Measurements from ENCODE around the gene JAG2.

JAG2 gene

DNA sequence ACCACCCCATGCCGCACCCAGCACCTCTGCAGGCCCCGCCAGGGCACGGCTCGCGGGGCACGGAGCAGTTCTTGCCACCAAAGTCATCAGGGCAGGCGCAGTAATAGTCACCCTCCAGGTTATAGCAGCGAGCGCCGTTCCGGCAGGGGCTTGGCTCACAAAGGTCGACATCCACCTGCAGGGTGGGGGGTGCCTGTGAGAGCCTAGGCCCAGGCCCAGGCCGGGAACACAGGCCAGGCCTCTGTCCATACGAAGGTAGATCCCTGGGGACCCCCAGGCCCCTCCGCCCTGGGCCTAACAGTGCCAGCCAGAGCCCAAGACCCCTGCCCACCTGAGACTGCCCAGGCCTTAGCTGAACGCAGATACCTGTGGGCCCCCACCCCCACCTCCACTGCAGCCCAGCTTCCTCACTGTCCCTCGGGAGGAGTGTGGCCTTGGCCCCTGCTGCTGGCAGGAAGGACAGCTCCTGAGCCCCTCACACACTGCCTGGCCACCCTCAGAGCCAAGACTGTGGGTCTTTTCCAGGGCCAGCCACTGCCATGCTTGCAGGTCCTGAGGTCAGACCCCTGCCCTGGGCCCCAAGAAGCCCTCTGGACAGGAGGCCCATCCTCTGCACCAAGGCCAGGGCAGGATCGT lies 19.3 kb downstream of the JAG2 start:
- DNase-seq = no peak

DNA sequence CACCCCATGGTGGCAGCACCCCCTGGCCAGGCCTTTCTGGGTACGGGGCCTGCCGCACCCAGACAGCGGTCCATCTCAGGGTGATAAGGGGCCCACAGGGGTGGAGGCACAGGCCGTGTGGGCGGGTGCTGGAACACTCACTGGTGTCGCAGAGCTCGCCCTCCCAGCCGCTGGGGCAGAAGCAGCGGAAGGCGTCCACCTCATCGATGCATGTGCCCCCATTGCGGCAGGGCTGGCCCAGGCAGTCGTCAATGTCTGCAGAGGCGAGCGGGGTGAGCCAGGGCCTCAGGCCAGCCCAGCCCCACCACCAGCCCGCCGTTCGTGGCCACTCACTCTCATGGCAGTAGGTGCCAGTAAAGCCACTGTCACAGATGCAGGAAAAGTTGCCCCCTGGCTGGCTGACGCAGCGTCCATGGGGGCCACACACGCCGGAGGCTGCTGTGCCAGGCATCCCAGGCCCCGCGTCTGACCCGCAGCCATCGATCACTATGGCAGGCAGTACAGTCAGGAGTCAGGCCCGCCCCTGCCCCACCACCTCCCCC lies 19.9 kb downstream of the JAG2 start:
- DNase-seq = no peak

DNA sequence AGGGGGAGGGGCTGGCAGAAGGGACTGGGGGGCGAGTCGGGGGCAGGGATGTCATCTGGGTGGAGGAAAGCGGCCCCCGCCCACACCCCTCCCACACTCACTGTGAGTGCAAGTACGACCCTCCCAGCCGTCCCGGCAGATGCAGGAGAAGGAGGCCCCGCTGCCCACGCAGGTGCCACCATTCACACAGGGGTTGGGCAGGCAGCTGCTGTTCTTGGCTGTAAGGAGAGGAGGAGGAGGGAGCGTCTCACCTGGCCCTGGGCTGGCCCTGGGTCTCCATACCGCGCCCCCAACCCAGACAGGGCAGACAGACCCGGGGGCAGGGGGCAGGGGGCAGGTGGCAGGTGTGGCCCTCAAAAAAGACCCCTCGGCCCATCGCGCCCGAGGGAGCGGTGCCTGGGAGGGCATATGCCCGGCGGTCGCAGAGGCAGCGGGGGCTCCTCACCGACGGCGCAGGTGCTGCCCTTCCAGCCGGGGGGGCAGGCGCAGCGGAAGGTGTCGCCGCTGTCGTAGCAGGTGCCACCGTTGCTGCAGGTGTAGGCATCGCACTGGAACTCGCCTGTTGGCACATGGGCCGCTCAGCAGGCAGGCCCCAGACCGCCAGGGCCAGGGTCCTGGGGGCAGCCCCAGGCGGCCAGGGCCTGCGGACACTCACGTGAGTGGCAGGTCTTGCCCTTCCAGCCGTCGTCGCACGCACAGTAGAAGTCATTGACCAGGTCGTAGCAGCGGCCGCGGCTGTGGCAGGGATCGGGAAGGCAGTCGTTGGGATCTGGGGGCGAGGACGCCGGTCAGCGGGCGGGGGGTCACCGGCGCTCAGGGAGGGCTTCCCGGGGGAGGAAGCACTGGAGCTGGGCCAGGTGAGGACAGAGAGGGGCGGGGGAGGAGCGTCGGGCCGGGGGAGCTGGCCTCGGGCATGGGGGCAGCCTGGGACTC lies 20.6 kb downstream of the JAG2 start:
- DNase-seq = no peak

DNA sequence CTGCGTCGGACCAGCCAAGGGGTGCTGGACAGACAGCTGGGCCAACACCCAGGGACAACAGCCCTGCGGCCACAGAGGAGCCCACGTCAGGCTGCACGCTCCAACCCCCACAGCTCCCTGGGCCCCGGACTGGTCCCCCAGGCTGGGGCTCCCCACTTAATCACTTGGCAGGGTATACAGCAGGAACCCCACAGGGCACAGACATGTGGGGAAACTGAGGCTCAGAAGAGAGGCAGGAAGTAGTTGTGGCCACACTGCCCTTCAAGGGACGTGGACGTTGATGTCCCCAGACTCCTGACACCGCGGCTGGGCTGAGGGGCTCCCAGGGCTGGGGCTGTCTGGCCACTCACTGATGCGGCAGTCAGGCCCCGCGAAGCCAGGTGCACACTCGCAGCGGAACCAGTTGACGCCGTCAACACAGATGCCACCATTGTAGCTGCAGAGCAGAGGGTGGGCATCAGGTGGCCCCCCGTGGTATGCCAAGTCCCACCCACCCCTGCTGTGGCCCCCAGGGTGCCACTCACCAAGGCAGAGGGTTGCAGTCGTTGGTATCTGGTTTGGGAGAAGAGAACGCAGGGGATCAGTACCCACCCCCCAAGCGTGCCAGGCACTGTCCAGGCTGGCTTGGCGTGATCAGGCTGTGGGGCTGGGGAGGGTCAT lies 21.5 kb downstream of the JAG2 start:
- DNase-seq = no peak

DNA sequence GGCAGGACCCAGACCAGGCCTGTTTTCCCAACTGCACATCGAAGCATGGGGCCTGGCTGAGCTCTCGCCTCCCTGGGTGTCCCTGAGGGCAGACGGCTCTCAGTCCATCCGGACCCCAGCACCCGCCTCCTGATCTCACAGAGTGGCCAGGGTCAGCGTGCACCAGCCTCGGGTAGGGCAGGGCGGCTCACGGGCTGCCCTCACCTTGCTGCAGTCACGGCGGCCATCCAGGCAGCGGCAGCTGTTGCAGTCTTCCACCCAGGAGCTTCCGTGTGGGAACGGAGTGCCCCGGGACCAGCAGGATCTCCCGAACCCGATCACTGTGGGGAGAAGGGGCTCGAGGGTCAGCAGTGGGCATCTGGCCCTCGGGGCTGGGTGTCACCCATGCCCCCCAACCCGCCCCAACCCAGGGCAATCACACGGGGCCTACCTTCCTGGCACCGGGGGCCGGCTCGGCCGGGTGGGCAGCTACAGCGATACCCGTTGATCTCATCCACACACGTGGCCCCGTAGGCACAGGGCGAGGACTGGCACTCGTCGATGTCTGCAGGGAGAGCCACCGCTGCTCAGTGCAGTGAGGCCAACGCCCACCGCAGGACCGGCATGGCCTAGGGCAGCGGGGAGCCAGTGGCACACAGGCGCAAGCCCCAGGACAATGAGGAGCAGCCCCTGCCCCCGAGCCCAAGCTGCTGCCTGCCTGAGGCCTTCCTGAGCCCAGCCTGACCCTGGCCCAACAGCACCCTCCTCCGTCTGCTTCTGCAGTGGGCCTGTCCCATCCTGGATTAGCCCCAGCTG lies 22.2 kb downstream of the JAG2 start:
- DNase-seq = no peak

DNA sequence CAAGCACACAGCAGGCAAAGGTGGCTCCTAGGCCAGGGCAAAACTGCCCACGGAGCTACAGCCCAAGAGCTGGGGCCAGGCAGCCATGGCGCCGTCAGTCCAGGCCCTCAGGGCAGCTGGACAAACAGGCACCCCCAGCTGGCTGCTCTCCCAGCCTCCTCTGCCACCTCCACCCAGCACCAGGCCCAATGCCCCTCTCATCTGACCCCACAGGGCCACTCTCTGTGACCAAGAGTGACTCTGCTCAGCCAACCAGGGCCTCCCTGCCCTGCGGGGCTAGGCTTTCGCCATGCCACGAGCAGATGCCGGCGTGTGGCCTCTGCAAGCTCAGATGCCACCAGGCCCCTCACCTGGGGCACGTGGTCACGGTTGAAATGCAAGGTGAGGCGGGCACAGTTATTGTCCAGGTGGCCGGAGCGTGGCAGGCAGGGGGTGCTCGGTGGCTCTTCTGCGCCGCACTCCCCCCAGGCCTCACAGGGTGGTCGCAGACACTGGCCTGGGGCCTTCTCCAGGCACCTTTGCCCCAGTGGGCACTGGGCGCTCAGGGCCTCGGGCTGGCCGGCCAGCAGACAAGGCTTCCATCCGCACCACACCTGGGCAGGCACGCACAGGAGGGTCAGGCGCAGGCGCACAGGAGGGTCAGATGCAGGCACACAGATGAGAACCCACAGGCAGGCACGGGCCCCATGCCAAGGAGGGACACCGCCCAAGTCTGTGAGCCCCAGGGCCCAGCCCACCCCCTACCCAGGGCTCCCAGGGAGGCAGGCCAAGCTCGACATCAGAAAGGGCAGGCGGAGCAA lies 23.0 kb downstream of the JAG2 start:
- DNase-seq = no peak

DNA sequence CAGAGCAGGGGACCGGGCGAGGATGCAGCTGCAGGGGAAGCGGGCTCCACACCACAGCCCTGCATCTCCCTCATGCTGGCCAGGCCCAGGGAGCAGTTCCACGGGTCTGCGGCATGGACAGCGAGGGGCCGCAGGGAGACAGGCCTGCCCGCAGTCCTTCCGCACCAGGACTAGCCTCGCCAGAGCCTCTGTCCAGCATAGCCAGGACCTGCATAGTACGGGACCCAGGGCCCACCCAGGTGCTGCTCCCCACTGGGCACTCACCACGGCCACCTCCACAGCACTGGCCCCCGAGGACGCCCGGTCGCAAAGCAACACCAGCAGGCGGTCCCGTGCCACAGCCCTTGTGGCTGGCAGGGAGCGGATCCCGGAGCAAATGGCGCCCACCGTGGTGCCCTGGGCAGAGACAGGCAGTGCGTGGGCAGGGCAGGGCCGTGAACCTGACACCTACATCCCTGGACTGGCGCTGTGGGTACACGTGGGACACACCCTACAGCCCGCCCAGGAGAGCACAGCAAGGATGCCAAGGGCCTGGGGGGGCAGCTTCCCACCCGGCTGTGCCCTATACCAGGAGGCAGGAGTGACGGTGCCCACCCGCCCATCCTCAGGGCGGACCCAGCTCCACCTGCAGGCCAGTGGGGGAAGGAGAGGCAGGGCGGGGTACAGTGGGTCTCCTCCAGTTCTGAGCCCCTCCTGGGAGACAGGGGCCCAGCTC lies 23.8 kb downstream of the JAG2 start:
- DNase-seq = no peak

DNA sequence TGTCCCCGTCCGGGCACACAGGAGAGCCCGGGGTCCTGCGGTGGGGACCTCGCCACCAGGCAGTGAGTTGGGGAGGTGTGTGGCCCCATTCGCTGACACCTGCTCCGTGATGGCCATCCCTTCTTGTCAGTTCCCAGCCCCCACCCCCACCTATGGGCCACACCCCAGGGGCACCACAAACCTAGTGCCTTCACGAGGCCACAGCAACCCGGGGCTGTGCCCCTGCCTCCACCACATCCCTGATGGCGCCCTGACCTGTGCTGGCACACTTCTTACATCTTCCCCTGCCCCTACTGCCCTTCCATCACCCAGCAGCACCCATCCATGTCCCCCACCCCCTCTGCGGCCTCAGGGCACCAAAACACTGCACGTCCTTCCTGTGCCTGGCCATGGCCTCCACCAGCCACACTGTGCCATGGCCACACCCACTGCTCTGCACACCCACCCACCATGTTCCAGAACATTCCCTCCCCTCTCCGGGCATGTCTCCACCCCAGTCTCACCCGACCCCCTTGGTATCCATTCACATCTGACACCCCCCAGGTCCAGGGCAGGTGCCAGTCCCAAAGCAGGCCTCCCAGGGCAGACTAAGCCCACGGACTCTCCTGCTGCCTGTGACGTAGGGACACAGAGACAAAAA lies 24.4 kb downstream of the JAG2 start:
- DNase-seq = no peak

DNA sequence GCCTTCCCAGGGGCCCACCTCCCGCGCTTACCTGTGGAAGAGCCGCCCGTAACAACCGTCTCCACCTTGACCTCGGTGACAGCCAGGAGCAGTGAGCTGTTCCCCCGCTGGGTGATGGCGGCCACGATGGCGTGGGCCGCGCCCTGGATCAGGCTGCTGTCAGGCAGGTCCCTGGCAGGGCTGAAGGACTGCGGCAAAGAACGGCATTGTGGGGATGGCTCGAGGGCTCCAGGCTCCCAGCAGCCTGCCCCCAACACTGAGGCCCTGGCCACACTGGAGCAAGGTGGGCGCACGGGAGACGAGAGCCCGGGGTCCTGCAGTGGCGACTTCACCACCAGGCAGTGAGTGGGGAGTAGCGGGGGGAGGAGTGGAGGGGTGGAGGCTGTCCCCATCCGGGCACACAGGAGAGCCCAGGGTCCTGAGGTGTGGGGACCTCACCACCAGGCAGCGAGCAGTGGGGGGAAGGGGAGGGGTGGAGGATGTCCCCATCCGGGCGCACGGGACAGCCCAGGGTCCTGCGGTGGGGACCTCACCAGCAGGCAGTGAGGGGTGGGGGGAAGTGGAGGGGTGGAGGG lies 25.0 kb downstream of the JAG2 start:
- DNase-seq = no peak

DNA sequence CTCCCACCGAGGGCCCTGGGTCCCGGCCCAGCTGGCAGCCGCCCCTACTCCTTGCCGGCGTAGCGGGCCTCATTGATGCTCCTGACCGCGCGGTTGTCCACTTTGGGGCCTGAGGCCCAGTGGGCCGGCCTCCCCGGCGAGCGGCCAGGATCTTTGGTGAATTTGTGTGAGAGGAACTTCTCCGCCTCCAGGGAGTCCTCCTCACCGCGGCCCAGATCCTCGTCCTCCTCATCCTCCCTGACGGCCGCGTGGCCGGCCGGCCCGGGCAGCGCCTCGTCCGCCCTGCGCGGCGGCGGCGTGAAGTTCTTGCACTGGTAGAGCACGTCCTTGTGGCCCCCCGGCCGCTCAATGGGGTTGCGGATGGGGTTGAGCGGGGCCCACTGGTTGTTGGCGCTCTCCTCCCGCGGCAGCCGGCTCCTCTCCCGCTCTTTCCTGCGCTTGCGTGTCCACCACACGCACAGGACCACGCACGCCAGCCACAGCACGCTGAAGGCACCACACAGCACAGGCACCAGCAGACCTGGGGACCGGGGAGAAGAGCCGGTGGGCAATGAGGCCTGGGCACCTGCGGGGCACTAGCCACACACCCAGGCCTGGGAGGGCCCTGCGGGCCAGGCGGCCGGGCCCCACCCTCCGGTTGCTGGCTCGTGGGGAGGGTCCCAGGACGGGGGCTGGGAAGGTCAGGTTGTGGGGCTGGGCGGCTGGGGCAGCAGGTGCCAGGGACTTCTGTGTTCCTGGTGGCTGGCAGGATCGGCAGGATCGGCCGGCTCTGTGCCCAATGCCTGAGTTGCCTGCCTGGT lies 25.7 kb downstream of the JAG2 start:
- DNase-seq = no peak

DNA sequence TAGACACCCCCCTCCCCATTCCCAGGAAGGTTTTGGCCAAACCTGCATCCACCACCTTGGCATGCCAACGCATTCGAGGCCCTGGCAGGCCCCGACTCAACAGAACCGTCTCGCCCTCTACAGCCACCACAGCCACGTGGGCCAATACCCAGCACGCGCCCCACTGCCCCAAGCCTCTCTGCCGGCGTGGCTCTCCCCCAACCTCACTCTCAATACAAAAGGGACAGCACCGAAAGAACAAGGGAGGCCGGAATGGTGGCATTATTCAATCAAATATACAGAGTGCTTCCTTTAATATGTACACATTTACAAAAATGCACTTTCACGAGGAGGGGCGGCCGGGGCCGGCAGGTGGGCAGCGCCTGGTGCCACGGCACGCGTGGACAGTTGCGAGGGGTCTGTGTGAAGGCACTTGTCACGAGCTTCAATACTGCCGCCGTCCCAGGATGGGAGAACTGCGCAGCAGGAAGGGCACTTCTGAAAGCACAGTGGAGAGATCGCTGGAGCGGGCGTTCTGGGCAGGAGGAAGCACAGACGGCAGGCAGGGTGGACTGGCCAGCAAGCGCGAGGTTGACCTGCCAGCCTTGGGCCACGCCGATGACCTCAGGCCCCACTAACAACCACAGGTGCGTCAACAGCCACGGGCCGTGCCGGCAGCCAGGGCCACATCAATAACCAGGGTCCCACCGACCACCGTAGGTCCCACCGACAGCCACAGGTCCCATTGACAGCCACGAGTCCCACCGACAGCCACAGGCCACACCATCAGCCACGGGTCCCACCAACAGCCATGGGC lies 26.9 kb downstream of the JAG2 start:
- no peak for DNase-seq

DNA sequence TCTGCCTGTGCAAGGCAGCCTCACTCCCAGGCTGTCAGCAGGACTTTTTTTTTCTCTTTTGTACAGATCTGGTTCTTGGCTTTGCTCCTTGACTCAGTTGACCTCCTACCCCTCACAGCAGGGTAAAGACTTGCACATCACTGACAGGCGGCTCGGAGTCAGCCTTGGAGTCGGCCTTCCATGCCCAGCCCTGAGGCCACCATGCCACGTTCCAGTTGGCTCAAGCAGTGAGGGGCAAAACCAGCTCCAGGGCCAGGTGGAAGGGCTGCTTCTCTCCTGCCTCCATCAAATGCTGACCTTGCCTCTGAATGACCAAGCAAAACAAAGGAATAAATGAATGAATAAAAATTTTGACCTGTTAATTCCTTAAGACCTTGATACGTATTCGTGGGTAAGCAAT lies 27.6 kb downstream of the JAG2 start:
- no peak for DNase-seq

DNA sequence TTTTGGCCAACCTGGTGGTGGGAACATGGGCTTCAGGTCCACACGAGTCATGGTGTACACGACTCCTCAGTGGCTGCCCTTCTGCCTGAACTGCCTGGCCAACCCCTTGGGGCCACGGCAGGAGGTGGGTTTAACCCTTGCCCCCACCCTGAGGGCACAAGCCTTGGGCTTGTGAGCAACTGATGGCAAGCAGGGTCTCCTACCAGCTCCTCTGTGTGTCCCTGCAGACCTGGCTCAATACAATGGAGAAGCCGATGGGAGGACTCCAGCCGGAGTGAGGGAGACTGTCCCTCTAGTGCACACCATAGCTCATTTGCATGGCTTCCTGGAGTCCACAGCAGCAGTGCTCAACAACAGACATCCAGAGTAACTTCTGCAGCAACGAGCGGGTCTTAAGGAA lies 28.0 kb downstream of the JAG2 start:
- no peak for DNase-seq

DNA sequence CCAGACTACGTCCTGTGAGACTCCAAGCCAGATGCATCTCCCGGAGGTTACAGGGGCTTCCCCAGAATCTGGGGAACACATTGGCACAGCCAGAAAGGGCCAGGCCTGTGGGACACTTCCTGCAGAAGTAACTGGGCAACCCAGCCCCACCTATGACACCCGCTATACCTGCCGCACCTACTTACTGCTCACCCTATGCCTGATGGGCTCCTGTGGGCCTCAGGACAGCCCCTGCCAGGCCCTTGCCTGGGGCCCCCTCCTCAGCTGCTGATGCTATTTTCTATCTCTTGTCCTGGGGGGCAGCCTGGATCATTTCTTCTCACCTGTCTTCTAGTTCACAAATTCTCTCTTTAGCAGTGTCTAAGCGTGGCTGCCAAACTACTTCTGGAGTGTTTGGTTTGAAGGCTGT lies 28.7 kb downstream of the JAG2 start:
- DNase-seq = no peak

DNA sequence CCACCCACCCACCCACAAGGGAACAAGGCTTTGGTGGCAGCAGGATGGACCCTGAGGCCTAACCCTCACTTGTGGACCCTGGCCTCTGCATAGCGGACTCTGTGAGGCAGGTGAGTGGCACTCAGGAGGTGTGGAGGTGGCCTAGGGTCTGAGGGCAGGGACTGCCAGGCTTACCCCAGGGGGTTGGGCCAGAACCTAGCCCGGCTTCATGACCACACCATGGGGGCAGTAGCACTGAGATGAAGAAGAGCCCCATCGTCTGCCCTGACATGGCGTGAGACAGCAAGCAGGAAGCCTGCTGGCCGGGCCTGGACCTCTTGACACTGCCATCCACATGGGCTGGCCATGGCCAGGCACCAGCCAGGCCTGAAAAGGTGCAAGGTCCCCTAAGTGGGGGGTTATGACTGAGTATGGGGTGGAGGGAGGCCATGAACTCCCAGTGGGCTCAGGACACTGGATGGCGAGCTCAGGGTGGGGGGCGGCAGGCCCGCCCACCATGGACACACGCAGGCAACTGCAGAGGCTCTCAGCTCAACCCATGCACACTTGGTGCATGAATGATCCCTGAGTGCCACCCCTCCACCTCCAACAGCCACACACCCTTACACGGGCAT lies 29.3 kb downstream of the JAG2 start:
- DNase-seq = no peak

DNA sequence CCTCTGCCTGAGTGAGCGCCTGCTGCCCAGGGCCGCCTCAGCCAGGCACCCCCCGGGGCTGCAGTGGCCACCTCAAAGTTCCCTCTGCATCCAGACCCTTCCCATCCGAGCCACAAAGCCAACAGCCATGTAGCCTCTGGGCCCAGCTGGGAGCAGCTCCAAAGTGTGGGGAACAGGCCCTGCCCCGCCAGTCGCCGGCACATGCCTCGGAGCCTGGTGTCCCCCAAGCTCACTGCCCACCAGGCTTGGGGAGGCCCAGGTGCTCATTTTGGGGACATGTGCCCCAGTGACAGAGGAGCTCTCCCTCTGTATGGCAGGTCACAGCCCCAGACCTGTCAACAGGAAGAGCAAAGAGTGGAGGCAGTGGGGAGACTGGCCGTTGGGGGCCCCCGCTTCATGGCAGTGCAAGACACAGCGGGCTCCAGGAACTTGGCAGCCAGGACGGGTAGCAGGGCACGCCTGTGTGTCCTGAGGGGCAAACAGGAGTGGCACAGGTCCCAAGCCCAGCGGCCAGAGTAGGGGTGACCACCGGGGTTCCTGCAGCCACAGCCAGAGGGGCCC lies 29.9 kb downstream of the JAG2 start:
- DNase-seq = no peak

DNA sequence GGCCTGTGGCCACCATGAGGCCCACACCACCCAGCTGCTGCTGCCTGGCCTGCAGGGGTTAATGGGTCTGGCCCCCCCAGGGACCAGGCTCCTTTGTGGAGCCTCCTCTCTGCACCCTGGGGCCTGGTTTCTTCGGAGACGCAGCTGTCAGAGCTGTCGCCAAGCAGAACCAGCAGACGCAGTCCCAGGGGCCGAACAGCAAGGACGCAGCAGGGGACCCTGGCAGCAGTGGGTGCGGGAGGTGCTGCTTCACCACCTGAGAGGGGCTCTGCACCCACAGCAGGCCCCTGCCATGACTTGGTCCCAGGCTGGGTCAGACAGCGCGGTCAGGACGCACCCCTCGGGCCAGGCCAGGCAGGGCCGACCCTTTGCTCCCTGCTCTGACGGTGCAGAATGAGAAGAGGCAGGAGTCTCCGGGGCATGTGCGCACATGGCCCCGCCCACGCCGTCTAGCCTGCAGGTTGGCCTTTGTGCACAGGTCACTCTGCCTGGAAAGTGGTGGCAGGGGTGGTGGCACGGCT lies 30.5 kb downstream of the JAG2 start:
- DNase-seq = no peak
